Stimulated activated CD4-positive, alpha-beta T cell treated with anti-CD3 and anti-CD28 coated beads, Interleukin-12 subunit alpha, Interleukin-12 subunit beta, amount 100 ng/mL, for 24 hours (primary cell): ENCODE data around the gene TMBIM1.

Experiments
- DNase-seq, 2 experiments: peaks; one replicate each; pipeline ENCODE4 v3.0.0-alpha.2; 2020; ENCODE audit warnings: low read depth in 2 of 2

Gene TMBIM1

GRCh38 chr2:218292048-218293014 lies at the start of gene TMBIM1:
TMBIM1 (minus strand) TSS chr2:218292503; CDS start chr2:218282141, 10,362 bp downstream.
- peak; percentile 63 for DNase-seq

GRCh38 chr2:218341381-218341780 lies 49.1 kb upstream of the TMBIM1 start:
- DNase-seq = no peak

- DNase-seq = no peak
These were observed 48.4 kb upstream of the TMBIM1 start for GRCh38 chr2:218340656-218341055.

- no peak for DNase-seq
These were observed 42.2 kb upstream of the TMBIM1 start for GRCh38 chr2:218334531-218334930.

GRCh38 chr2:218332920-218333645 lies 40.8 kb upstream of the TMBIM1 start:
- DNase-seq = no peak

GRCh38 chr2:218332288-218332687 lies 40.0 kb upstream of the TMBIM1 start:
- no peak for DNase-seq

- no peak for DNase-seq
These were observed 39.4 kb upstream of the TMBIM1 start for GRCh38 chr2:218331745-218332144.

GRCh38 chr2:218329826-218330593 lies 37.7 kb upstream of the TMBIM1 start:
- no peak for DNase-seq

- no peak for DNase-seq
These were observed 36.9 kb upstream of the TMBIM1 start for GRCh38 chr2:218329027-218329825.

- no peak for DNase-seq
These were observed 36.0 kb upstream of the TMBIM1 start for GRCh38 chr2:218328294-218328693.

GRCh38 chr2:218327451-218328210 lies 35.3 kb upstream of the TMBIM1 start:
- DNase-seq = no peak

GRCh38 chr2:218326315-218326714 lies 34.0 kb upstream of the TMBIM1 start:
- no peak for DNase-seq

- no peak for DNase-seq
These were observed 33.4 kb upstream of the TMBIM1 start for GRCh38 chr2:218325566-218326160.

- no peak for DNase-seq
These were observed 31.5 kb upstream of the TMBIM1 start for GRCh38 chr2:218323526-218324472.

- DNase-seq = peak; percentile 12 to 28
These were observed 30.6 kb upstream of the TMBIM1 start for GRCh38 chr2:218322768-218323525.

- DNase-seq = no peak
These were observed 28.5 kb upstream of the TMBIM1 start for GRCh38 chr2:218320704-218321336.

GRCh38 chr2:218319813-218320365 lies 27.6 kb upstream of the TMBIM1 start:
- no peak for DNase-seq
